ENCODE results near the gene HOXD11. TPM values are rescaled to one million over a fixed set of nuclear protein-coding genes. Genes with fewer than 3 reads are reported as not detected.

The HOXD11 gene
- total RNA-seq, 4 donors from 2014 or later: 0.24 TPM; not detected in 3

DNA sequence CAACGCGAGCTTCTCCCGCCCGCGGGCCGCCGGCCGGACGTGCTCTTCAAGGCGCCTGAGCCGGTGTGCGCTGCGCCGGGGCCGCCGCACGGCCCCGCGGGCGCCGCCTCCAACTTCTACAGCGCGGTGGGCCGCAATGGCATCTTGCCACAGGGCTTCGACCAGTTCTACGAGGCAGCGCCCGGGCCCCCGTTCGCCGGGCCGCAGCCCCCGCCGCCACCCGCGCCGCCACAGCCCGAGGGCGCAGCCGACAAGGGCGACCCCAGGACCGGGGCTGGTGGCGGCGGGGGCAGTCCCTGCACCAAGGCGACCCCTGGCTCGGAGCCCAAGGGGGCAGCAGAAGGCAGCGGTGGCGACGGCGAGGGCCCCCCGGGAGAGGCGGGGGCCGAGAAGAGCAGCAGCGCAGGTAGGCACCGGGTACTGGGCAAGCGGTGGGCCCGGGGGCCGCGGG is 676 bp downstream of the HOXD11 start:
- intact Hi-C loops (cut with DNase I; ENCODE audit: low total_unique reads) (no loop called here), in situ Hi-C loops (cut with MboI; ENCODE audit: low sequenced_read_pairs in 4 of 4) (loop anchor here in 2 of 4 donors (25.0 kb wide), 1 partner anchor 705 kb away; no protein-coding TSS in a partner anchor)
- no peaks in the 10 kb centered on the region for H3K36me3 ChIP-seq
- TF ChIP-seq POLR2A (IDR thresholded peaks at IDR 0.05) (no peak), CTCF (IDR thresholded peaks at IDR 0.05 in 4 of 5, conservative IDR thresholded peaks at IDR 0.05 in 1 of 5) (no peak)
- ATAC-seq: no peak
- H3K27ac ChIP-seq: no peak overlapping the region
- H3K4me3 ChIP-seq: peak overlapping the region in 1 of 4 donors; percentile 24
- no peak for DNase-seq
- H3K9me3 ChIP-seq: no peaks in the 10 kb centered on the region
- peaks cover 14 to 16% of the 10 kb centered on the region in 2 donors for H3K4me1 ChIP-seq
- H3K27me3 ChIP-seq: peaks cover 92 to 96% (median 96%) of the 10 kb centered on the region in 3 donors

GRCh38 chr2:176109192-176109901 is 2.3 kb downstream of the HOXD11 start:
- Histone ChIP-seq H3K9me3 (no peaks in the 10 kb centered on the region), H3K36me3 (no peaks in the 10 kb centered on the region), H3K27ac (no peak overlapping the region), H3K4me3 (no peak overlapping the region), H3K27me3 (peaks cover 93 to 96% (median 96%) of the 10 kb centered on the region in 3 donors), H3K4me1 (peaks cover 9 to 12% of the 10 kb centered on the region in 2 donors)
- intact Hi-C loops (cut with DNase I; ENCODE audit: low total_unique reads) (no loop called here), in situ Hi-C loops (cut with MboI; ENCODE audit: low sequenced_read_pairs in 4 of 4) (loop anchor here in 2 of 4 donors (25.0 kb wide), 1 partner anchor 703 kb away; no protein-coding TSS in a partner anchor)
- no peak for DNase-seq
- no peak for ATAC-seq
- no peak for TF ChIP-seq CTCF (IDR thresholded peaks at IDR 0.05 in 4 of 5, conservative IDR thresholded peaks at IDR 0.05 in 1 of 5)
- no peak for TF ChIP-seq POLR2A (IDR thresholded peaks at IDR 0.05)

DNA sequence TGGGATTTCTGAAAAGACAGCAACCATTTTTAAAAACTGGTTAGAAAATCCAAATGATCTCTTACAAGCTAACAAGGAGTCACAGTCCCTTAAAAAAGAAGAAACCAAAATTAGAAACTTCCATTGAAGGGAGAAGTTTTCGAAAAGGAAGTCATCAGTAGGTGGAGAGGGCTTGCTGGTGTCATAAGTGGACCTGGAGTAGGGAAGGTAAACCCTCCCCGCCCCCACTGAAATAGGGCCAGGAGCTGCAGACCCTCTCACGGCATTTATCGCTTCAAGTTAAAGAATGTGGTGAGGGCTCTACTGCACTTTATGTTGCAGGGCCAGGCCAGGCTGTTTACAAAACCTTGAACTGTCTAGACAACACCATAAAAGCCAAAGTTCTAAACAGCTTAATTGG is 2.9 kb downstream of the HOXD11 start:
- in situ Hi-C loops (cut with MboI; ENCODE audit: low sequenced_read_pairs in 4 of 4): loop anchor here in 2 of 4 donors (25.0 kb wide), 1 partner anchor 702 kb away; no protein-coding TSS in a partner anchor

More for the DNA sequence above, 2.9 kb downstream of the HOXD11 start:
- no peak for DNase-seq
- Histone ChIP-seq H3K4me3 (no peak overlapping the region), H3K27ac (no peak overlapping the region), H3K9me3 (no peaks in the 10 kb centered on the region), H3K4me1 (peaks cover 6 to 10% of the 10 kb centered on the region in 2 donors), H3K27me3 (peaks cover 93 to 96% (median 96%) of the 10 kb centered on the region in 3 donors), H3K36me3 (no peaks in the 10 kb centered on the region)
- TF ChIP-seq POLR2A (IDR thresholded peaks at IDR 0.05) (no peak), CTCF (IDR thresholded peaks at IDR 0.05 in 4 of 5, conservative IDR thresholded peaks at IDR 0.05 in 1 of 5) (no peak)
- ATAC-seq: no peak
- intact Hi-C loops (cut with DNase I; ENCODE audit: low total_unique reads): loop anchor here (5.0 kb wide), 1 partner anchor 33 kb away; no protein-coding TSS in a partner anchor

Data from gastrocnemius medialis (tissue), 4 donors.